Stimulated activated CD4-positive, alpha-beta T cell treated with anti-CD3 and anti-CD28 coated beads, Interleukin-12 subunit alpha, Interleukin-12 subunit beta, amount 100 ng/mL, for 48 hours (primary cell): ENCODE measurements around the gene ADAMTSL5.
"Not testable (repeated sequence)": the region's sequence is repeated elsewhere in the genome, so short reads cannot be mapped to it uniquely, and the experiment has no call there.

Experiments
- DNase-seq, 3 donors: peaks; one replicate each; pipeline ENCODE4 v3.0.0-alpha.2; 2020; ENCODE audit warnings: low read depth in 2 of 3, low spot score in 1 of 3

ADAMTSL5 gene, protein sequence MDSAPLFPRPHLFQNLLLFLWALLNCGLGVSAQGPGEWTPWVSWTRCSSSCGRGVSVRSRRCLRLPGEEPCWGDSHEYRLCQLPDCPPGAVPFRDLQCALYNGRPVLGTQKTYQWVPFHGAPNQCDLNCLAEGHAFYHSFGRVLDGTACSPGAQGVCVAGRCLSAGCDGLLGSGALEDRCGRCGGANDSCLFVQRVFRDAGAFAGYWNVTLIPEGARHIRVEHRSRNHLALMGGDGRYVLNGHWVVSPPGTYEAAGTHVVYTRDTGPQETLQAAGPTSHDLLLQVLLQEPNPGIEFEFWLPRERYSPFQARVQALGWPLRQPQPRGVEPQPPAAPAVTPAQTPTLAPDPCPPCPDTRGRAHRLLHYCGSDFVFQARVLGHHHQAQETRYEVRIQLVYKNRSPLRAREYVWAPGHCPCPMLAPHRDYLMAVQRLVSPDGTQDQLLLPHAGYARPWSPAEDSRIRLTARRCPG

DNA sequence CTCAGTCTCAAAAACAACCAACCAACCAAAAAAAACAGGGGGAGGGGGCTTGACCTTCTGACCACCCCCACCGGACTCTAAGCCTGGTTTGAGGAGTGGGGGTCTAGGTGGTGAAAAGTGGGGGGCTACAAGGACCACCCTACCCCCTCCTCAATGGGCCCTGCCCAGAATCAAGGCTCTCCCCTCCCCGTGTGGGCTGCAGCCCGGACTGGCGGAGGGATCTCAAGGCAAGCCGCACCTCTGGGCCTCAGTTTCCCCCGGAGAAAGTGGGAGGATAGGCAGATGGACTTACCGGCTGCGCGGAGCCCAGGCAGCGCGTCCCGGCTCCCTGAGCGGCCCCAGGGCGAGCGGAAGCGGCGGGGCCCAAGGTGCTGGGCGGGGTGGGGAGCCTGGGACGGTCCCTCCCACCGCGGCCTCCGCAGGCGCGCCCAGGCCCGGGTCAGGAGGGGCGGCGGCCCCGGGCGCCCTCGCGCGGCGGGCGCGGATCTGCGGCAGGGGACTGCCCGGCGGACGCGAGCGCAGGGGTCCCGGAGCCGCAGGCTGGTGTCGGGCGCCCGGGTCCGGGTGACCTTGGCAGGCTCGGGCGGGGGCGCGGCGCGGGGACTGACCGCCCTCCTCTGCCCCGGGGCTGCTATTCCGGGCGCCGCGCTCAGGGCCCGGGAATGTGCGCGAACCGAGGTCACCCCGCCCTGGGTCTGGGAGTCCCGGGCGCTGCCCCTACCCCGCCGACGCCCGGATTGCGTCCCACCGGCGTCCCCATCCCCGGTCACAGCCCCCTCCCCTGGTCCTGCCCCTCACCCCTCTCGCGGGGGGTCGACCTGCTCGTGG is at the start of gene ADAMTSL5:
Gene ADAMTSL5, minus strand, starts transcription at position 349 of the 828 bp plus-strand sequence. CDS start 2,076 bp downstream, outside the sequence.
- DNase-seq: peak; percentile 39 to 76 (median 56)

DNA sequence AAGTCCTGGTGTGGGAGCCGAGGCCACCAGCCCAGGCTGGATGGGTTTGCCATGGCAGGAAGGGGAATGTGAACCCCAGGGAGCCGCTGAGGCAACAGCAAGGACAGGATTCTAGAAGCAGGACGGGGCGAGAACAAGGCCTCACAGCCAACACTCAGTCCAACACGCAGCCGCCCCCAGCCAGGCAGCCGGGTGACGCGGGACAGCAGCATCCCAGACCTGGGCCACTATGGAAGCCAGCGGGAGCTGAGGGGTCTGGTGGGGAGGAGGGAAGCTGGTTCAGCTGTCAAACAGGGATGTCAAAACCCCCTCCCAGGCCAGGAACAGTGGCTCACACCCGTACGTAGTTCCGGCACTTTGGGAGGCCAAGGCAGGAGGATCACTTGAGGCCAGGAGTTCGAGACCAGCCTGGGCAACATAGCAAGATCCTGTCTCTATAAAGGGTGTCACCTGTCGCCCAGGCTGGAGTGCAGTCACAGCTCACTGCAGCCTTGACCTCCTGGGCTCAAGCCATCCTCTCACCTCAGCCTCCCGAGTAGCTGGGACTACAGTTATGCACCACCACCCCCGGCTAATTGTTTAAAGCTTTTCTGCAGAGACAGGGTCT is 48.5 kb upstream of the ADAMTSL5 start:
- DNase-seq: no peak

DNA sequence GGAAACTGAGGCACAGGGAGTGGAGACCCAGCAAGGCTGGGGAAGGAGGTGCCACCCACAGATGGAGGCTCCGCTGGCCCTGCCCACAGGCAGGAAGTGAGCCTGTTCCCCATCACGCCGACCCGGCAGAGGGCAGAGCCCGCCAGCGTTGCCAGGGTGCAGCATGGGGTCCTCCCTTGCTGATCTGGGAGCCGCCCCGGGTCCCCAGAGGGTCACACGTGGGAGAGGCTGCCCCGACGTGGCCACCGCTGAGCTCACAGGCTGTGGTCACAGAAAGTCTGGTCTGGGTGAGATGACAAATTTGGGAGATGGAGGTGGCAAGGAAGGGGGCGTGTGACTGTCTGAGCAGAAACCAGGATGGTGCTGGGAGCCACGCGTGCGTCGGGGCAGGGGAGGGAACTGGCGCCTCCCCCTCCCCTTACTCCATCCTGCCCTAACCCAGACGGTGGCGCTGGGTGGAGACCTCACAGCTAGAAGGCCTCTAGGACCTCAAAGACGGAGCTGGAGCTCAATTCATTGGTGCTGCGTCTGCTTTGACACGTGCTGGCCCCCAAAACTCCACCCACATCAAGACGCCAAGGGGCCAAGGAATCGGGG is 47.6 kb upstream of the ADAMTSL5 start:
- DNase-seq: no peak

DNA sequence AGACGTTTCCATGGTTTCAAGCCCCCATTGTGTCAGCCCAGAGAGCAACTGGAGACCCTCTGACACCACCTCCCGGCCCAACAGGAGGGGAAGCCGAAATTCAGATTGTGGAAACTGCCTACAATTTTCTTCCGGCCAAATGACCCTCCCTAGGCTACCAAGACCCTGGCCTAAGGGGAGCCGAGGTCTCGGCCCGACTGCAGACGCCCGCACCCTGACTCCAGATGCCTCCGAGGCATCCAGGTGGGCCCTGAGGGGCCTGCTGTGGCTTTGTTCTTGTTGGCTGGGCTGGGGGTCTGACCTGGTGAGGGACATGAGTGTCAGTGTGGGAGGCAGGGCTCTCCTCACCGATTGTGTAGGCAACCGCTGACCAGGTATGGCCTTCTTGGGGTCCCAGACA is 45.7 kb upstream of the ADAMTSL5 start:
- no peak for DNase-seq

DNA sequence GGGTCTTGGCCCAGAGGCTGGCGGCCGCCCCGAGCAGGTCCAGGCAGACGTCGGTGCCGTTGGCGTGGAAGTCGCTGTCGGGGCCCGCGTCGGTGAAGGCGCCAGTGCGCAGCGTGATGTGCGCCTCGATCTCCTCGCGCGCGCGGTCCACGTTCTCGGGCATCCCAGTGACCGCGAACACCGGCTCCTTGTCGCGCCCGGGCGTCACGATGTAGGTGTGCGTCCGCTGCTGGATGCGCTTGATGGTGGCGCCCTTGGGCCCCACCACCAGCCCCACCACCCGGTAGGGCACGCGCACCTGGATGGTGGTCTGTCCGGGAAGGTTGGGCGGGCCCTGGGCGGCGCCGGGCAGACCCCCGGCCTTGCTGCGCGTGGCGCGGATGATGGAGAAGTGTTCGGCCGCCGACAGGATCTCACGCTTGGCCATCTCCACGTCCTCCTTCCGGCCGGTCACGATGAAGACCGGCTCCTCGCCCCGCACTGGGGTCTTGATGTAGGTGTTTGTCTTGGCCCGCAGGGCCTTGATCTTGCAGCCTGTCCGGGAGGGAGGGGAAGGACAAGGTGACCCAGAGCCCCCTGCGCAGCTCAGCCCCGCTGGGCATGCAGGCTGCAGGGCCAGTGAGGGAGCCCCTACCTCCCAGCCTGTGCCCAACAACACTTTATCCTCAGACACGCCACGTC is 43.7 kb upstream of the ADAMTSL5 start:
- DNase-seq: no peak

DNA sequence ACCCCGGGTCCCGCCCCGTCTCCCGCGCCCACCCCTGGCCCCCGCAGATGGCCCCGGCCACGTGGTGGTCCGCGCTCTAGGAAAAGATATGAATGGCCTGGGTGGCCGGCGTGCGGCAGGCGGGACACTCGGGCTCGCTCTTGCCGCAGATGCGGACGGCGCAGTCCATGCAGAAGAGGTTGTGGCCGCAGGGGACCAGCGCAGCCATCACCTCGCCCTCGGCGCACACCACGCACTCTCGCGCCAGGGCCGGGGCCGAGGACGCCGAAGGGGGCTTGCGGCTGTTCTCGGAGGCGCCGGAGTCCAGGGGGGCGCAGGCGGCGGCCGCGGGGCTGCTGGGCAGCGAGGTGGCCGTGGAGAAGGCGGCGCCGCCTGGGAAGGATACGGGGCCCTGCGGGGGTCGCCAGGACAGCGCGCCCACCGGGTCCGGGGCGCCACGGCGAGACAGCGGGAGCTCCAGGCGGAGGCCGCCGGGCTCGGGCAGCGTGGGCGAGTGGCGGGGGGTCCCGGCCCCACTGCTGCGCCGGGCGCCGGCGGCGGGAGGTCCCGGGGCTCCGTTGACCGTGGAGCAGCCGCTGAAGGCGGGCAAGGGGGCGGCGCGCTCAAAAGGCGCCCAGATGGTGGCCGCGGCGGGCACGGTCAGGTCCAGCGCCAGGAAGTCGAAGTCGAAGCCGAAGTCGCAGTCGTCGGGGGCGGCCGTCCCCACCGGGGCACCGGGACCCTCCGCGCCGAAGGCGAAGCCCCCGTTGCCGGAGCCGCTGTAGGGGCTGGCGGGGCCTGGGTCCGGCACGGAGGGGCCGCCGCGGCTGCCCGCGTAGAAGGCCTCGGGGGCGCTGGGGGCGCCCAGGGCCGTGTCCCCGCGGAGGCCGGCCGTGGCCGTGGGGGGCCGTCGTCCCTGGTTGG is 42.9 kb upstream of the ADAMTSL5 start:
- DNase-seq: no peak

DNA sequence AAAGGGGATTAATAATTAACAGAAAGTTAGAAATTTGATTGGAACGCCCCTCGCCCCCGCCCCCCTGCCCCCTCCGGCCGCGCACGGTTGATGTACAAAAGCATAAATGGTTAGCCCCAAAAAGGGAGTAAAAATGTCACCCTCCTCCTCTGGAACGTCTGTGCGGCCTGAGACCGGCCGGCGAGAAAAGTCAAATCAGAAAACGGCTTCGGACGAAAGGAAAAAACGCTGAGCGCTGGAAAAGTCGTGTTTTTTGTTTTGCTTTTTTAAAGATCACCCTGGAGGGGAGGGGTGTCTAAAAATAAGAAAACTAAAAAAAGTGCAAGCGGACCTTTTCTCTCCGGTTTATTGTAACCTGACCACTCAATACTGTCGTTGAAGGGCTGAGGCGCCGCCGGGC is 42.1 kb upstream of the ADAMTSL5 start:
- no peak for DNase-seq

DNA sequence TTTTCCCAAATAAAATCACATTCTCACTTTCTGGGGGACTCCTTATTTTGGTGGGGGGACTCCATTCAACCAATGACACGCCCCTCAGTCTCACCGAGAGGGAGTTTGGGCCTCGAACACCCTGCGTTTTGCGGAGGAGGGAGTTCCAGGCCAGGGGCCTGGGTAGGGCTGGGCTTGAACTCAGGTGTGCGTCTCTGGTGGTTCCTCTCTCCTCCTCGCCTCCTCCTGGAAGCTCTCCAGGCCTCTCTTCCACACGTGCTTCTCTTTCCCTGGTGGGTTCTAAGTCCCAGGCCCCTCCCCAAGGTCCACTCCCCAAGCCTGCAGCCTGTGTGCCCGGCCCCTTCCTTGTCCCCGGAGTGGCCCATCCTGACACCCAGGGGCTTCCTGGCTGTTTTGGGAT is 40.6 kb upstream of the ADAMTSL5 start:
- DNase-seq: no peak

DNA sequence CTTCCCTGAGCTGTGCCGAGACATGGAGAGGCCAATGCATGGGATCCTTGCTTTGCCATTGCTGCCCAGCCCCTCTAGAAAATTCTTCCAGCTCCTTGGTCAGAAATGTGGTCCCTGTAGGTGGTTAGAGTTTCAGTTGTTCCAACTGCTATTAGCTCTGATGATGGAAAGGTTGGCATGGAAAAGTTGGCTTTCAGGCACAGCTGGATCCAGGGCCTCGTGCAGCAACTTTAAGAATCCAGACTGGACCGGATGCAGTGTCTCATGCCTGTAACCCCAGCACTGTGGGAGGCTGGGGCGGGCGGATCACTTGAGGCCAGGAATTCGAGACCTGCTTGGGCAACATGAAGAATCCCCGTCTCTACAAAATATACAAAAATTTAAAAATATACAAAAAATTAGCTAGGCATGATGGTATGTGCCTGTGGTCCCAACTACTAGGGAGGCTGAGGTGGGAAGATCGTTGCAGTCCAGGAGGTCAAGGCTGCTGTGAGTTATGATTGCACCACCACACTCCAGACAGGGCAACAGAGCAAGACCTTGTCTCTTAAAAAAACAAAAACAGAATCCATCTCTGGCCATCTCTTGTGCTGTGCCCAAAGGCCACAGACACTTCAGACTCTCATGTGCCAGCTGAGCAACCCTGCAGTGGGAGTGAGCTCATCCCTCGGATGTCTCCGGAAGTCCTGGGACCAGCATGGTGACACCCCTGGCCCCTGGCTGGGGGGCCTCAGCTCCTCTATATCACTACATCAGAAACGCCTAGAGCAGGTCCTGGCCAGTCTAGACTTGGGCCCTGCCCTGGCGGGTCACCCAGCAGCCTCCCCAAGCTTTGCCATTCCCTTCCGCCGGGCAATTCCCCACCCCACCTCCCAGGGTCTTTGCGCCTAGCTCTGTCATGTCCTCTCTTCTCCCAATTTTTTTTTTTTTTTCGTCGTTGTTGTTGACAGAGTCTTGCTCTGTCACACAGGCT is 38.5 kb upstream of the ADAMTSL5 start:
- no peak for DNase-seq

DNA sequence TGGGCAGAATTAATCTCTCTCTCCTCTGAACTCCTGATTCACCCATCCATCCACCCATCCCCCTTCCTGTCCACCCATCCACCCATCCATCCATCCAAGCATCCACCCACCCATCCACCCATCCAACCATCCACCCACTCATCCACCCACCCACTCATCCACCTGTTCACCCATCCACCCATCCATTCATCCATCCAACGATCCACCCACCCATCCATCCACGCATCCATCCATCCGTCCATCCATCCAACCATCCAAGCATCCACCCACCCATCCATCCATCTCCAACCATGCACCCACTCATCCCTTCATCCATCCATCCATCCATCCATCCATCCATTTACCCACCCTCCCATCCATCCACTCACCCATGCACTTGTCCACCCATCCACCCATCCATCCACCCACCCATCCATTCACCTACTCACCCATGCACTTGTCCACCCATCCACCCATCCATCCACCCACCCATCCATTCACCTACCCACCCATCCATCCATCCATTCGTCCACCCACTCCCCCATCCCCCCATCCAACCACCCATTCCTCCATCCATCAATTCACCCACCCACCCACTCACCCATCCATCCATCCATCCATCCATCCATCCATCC is 36.6 kb upstream of the ADAMTSL5 start:
- DNase-seq: no peak

DNA sequence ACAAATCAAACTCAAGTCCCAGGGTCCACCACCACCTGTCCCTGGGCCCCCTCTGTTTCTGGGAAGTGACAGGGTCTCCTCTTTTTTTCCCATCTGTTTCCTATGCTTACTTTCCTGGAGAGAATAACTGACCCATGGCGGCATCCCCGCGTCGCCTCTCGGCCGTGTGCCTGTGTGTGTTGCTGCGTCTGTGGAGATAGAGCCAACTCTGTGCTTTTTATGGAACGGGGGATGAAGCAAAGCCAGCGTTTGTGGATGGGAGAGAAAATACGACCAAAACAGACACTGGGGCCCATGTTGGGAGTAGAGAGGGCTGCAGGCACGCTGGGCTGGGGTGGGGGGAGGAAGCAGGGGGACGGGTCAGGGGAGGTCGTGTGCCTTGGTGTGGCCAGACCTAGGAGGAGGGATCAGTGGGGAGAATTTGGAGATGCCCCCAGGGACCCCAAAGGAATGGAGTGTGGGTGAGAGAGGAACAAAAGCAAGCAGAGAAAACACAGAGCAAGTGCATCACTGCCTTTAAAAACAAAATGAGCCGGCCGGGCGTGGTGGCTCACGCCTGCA is 27.6 kb upstream of the ADAMTSL5 start:
- DNase-seq: no peak

DNA sequence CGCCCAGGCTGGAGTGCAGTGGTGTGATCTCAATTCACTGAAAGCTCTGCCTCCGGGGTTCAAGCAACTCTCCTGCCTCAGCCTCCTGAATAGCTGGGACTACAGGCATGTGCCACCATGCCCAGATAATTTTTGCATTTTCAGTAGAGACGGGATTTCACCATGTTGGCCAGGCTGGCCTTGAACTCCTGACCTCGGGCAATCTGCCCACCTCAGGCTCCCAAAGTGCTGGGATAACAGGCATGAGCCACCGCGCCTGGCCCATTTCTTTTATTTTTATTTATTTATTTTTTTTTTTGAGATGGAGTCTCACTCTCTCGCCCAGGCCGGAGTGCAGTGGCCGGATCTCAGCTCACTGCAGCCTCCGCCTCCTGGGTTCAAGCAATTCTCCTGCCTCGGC is 26.9 kb upstream of the ADAMTSL5 start:
- not testable (repeated sequence) for DNase-seq

DNA sequence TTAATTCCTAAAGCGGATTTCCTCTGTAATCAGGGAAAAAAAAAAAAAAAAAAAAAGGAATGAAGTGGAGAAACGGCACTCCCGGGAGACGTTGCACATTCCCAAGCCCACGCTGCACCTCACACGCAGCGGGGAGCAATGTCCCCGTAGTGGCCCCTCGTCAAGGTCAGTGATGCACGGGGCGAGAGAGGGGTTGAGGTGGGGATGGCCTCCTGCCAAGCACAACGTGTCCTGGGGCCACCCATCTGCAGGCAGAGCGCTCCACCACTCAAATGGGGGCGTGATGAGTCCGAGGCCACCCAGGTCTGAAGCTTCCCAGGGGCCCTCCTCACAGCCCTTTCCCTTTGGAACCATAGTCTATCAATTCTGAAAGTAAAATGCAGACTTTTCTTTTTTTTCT is 26.2 kb upstream of the ADAMTSL5 start:
- no peak for DNase-seq

DNA sequence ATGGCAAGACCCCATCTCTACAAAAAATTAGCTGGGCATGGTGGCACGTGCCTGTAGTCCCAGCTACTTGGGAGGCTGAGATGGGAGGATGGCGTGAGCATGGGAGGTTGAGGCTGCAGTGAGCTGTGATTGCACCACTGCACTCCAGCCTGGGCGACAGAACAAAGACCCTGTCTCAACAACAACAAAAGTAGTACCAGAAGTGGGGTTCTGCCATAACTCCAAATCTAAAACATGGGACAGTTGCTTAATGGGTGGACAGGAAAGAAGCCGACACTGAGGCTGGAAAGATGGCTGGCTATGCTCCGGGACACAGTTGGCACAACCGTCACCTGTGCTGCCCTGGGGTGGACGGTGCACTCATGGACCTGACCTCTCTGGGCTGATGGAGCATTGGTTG is 22.9 kb upstream of the ADAMTSL5 start:
- DNase-seq: not testable (repeated sequence)

DNA sequence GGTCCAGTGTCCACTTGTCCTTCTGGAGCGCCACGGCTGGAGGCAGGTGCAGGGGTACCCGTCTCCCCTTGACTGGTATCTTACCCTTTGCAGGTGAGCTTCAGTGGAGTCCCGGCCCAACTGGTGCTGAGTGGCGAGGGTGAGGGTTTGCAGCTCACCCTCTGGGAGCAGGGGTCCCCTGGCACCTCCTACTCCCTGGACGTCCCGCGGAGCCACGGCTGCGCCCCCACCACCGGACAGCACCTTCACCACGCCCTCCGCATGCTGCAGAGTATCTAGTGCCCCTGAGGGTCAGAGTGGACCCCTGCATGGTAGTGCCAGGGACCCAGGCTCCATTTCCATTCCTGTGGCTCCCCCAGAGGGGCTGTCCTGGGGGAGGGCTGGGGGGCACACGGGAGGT is 22.2 kb upstream of the ADAMTSL5 start:
- DNase-seq: no peak

DNA sequence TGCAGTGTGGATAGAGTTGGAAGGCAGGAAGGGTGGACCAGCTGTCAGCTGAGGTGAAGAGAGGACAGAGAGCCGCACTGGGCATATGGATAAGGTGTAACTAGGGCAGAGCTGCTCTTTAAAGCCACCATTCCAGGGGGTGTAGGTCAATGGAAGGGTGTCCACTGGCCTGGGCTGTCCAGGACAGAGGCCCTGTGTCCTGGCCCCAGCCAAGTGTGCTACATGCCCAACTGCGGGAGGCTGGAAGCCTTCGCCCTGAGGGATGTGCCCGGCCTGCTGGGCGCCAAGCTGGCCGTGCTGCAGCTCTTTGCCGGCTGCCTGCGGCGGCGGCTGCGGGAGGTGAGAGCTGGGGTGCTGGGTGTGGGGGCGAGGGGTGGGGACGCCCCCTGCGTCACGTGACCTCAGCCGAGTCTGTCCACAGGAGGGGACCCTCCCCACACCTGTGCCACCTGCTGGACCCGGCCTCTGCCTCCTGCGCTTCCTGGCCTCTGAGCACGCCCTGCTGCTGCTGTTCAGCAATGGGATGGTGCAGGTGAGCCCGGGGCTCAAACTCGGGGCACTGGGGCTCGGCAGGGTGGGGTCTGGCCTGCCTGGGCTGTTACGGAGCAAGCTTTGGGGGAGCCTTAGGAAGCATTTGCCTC is 20.8 kb upstream of the ADAMTSL5 start:
- DNase-seq: no peak

DNA sequence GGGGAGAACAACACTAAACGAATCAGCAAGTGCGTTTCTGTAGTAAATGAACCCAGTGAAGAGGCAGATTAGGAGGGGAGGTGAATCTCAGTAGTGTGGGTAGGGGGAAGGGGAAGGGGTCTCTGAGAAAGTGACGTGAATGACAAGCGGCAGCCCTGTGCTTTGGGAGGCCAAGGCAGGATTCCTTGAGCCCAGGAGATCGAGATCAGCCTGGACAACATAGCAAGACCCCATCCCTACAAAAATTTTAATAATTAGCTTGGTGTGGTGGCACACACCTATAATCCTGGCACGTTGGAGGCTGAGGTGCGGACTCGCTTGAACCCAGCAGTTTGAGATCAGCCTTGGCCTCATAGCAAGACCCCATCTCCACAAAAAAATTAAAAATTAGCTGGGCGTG is 19.2 kb upstream of the ADAMTSL5 start:
- DNase-seq: no peak
